ENCODE measurements around the gene RNF126. TPM values are rescaled to one million over a fixed set of nuclear protein-coding genes. Genes with fewer than 3 reads are reported as not detected.
"Not testable (repeated sequence)": the region's sequence is repeated elsewhere in the genome, so short reads cannot be mapped to it uniquely, and the experiment has no call there.

RNF126 gene
- total RNA-seq, 1 donor from 2014 or later = 38.1 TPM

GRCh38 chr19:629961-630714 lies 32.9 kb downstream of the RNF126 start:
- DNase-seq (ENCODE audit: low read depth, low spot score) = no peak

GRCh38 chr19:629515-629914 lies 33.5 kb downstream of the RNF126 start:
- DNase-seq (ENCODE audit: low read depth, low spot score) = not testable (repeated sequence)

- DNase-seq (ENCODE audit: low read depth, low spot score) = no peak
Observed at GRCh38 chr19:628168-628567, 34.8 kb downstream of the RNF126 start.

- not testable (repeated sequence) for DNase-seq (ENCODE audit: low read depth, low spot score)
Observed at GRCh38 chr19:626566-626965, 36.4 kb downstream of the RNF126 start.

DNA sequence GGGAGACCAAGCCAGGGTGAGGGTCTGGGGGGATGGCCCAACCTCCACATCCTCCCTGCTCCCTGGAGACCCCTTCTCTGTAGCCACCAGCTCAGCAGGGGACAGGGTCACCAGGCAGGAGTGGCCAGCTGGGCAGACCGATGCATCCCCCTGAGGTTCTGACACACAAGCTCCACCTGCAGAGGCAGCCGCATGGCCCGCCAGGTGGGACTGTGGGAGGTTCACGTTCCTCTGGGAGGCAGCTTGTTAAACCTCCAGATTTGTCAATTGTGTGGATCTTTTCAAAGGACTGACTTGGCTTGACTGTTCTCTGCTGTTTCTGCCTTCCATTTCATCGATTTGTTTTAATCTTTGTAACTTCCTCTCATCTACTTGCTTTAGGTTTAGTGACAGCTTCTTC lies 37.8 kb downstream of the RNF126 start:
- DNase-seq (ENCODE audit: low read depth, low spot score) = no peak

GRCh38 chr19:624433-625109 lies 38.4 kb downstream of the RNF126 start:
- no peak for DNase-seq (ENCODE audit: low read depth, low spot score)

GRCh38 chr19:623974-624373 lies 39.0 kb downstream of the RNF126 start:
- DNase-seq (ENCODE audit: low read depth, low spot score) = no peak

DNA sequence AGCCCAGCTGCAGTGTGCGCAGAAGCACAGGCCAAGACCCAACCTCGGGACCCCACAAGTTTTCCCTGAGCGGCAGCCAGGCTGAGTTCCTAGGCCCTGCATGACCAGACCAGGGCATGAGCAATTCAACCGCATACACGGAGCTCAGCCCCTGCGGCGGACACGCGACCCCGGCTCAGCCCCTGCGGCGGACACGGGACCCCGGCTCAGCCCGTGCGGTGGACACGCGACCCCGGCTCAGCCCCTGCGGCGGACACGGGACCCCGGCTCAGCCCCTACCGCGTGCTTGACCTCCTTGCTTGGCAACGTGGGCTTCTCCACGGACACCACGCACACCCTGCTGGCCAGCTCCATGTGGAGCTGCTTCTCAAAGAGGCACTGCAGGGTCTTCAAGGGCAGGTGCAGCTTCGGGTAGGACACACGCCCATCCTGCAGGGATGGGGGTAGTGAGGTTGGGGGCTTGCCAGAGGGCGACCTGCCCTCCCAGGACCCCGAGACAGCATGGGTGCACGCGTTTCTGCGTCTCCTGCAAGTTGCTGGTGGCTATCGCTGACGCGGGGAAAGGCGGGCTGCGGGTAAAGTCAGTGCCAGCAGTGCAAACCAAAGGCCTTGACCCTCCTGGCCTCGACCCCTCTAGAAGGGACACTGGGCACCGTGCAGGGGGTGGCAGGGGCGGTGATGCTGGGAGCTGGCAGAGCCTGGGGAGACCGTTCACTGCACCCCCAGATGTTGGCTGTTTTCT lies 39.7 kb downstream of the RNF126 start:
- no peak for DNase-seq (ENCODE audit: low read depth, low spot score)

GRCh38 chr19:622666-623065 lies 40.3 kb downstream of the RNF126 start:
- DNase-seq (ENCODE audit: low read depth, low spot score) = no peak

DNA sequence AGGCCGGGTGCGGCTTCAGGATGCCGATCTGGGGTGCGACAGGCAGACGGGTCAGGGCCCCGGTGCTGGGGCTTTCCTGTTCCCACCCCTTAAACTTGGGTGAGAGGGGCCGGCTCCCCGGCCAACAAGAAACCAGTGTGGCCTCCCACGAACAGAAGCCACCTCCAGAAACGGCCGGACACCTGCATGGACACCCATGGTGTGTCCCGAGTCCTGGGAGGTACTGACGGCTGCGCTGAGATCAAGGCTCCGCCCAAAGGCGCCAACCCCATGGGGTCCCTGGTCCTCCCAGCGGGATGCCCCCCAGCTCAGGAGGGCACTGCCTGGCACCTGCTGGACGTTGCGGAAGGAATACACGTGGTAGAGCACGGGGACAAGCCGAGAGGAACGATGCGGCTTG lies 41.2 kb downstream of the RNF126 start:
- DNase-seq (ENCODE audit: low read depth, low spot score) = no peak

DNA sequence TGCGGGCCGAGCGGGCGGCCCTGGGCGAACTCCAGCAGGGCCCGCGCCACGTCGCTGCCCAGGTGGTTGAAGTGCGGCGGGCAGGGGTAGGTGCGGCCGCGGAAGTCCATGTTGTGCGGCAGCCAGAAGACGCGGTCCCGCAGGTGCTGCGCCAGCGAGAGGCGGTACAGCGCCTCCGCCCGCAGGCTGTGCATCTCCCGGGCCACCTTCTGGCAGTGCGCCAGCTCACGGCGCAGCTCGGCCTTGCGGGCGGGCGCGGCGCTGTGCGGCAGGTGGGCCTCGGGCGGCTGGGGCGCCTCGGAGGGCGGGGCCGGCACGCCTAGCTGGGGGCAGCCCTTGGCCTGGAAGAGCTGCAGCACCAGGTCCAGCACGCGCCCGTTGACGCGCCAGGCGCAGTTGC lies 41.8 kb downstream of the RNF126 start:
- DNase-seq (ENCODE audit: low read depth, low spot score) = not testable (repeated sequence)

- no peak for DNase-seq (ENCODE audit: low read depth, low spot score)
Observed at GRCh38 chr19:620166-620862, 42.7 kb downstream of the RNF126 start.

DNA sequence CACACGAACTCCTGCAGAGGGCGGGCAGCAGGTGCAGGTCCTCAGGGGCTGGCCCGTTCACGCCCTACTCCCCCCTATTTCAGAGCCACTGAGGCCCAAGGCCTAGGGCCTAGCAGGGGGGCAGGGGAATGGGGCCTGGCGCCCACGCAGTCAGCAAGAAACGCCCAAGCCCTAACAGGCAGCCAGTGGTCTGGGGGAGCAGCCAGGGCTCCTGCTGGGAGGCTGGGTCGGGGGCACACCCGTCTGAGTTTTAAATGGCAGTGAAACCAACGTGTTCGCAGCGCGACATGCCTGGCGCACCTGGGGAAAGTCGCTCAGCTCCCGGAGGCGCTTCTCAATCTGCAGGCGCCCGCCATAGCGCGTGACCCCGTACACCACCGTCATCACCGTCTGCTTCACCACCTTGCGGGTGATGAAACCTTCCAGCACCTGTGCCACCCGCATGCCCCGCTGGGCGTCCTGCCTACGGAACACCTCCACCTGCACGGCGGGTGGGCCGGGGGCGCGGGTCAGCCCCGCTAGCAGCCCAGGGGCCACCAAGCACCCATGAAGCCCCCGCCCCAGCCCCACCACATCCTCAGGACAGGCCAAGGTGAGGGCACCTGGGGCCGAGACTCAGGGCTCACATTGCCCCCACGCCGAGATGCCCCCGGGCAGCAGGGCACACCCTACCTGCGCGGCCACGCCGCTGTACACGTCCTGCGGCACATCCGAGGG lies 43.6 kb downstream of the RNF126 start:
- no peak for DNase-seq (ENCODE audit: low read depth, low spot score)

- DNase-seq (ENCODE audit: low read depth, low spot score) = no peak
Observed at GRCh38 chr19:618674-619285, 44.2 kb downstream of the RNF126 start.

DNA sequence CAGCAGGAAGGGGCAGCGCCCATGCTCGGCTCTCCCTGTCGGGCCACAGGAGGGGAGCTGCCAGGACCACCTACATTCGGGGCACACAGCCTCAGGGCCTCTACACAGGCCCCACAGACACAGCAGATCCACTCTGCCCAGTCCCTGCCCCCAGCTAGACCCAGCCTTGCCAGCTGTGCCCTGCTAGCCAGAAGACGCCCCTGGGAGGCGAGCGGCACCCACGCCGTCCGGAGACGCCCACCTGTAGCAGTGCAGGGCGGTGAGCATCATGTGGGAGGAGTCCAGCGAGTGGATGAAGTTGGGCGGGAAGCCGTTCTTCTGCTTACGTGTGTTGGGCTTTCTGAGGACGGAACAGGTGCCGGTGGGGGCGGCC lies 44.8 kb downstream of the RNF126 start:
- no peak for DNase-seq (ENCODE audit: low read depth, low spot score)

DNA sequence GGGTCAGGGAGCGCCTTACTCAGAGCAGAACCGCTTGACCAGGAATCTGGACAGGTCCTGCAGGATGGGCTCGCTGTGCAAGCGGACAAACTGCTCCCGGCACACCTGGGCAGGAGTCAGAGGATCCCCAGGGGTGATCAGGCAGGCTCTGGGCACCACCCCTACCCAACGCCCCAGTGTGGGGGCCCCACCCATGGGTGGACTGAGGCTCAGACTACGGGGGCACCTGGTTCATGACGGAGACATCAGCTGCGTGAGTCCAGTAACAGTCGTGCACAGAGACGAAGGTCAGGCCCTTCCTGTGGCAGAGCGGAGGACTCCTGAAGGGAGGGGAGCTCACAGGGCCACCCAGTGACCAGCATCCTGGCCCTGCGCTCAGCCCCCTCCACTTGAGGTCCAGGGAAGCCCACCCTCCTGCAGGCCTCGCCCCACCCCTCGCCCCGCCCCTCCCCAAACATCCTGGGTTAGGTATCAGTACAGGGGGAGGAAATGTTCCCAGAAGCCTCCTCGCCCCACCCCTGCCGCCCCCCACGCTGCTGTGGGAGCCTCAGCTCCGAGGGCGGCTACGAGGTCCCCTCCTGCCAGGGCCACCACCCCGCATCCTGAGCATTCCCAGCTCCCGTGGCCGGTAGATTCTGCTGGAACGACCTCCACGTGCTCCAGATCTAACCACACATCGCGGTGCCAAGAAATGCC lies 45.3 kb downstream of the RNF126 start:
- DNase-seq (ENCODE audit: low read depth, low spot score) = no peak

DNA sequence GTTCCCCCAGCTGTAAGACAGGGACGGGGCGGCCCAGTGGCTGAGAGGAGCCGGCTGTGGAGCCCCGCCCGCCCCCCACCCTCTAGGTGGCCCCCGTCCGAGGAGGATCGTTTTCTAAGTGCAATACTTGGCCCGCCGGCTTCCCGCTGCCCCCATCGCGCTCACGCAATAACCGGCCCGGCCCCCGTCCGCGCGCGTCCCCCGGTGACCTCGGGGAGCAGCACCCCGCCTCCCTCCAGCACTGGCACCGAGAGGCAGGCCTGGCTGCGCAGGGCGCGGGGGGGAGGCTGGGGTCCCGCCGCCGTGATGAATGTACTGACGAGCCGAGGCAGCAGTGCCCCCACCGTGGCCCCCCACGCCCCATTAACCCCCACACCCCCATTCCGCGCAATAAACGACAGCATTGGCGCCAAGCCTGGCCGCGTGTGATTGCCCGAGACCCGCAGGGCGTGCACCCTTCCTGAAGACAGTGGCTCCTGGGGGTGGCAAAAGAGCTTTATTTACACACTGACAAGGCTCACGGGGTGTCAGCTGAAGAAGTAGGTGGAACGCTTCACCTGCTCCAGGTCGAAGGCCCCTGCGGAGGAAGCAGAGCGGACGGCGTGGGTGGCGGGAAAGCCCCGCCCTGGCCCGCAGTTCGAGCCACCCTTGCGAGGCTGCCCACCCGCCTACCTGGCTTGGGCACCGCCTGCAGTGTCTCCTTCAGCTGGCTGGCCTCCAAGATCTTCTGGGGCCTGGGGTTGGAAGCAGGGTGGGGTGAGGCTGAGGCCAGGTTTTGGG lies 46.1 kb downstream of the RNF126 start:
- DNase-seq (ENCODE audit: low read depth, low spot score) = no peak

DNA sequence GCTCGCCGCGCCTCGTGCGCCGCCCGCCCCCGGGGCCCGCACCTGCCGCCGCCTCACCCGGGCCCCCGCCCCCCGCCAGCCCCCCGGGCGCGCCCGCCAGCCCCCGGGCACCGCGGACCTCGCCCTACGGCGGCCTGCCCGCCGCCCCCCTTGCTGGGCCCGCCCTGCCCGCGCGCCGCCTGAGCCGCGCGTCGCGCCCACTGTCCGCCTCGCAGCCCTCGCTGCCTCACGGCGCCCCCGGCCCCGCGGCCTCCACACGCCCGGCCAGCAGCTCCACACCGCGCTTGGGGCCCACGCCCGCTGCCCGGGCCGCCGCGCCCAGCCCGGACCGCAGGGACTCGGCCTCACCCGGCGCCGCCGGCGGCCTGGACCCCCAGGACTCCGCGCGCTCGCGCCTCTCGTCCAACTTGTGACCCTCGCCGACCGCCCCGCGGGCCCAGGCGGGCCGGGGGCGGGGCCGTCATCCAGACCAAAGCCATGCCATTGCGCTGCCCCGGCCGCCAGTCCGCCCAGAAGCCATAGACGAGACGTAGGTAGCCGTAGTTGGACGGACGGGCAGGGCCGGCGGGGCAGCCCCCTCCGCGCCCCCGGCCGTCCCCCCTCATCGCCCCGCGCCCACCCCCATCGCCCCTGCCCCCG lies 46.8 kb downstream of the RNF126 start:
- DNase-seq (ENCODE audit: low read depth, low spot score) = no peak

- DNase-seq (ENCODE audit: low read depth, low spot score) = no peak
Observed at GRCh38 chr19:615619-616018, 47.4 kb downstream of the RNF126 start.

Data from pulmonary artery endothelial cell (primary cell).